ENCODE results near the gene DGKD. TPM values are rescaled to one million over a fixed set of nuclear protein-coding genes. Genes with fewer than 3 reads are reported as not detected.

Gene DGKD
- total and polyA plus RNA-seq, 7 donors, result 59.4 to 365 (median 173) TPM

DNA sequence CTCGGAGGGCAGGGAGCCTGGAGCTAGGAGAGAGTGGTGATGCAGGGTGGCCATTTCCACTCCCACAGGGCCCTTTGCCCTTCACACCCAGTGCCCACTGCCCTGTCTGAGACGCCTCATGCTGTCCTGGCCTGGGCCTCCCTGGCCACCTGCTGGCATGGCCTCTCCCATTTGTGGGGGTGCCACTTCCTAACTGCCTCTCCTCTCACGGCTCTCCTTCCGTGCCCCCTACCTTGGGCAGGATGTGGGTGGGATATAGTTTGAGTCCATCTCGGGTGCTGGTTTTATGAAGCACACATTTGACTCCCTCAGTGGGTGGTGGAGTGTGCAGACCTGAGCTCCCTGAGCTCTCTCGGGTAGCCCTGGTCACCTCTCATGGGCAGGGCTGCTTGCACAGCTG is 46.0 kb downstream of the DGKD start:
- ATAC-seq, result no peak
- no peaks in the 10 kb centered on the region for H3K27me3 ChIP-seq (ENCODE audit: insufficient read depth in 3 of 3, low read length in 2 of 3)
- H3K4me1 ChIP-seq, result no peaks in the 10 kb centered on the region
- H3K36me3 ChIP-seq (ENCODE audit: insufficient read depth in 1 of 2, low read depth in 1 of 2), result peaks cover 0 to 9% of the 10 kb centered on the region in 2 donors
- no peak overlapping the region for H3K4me3 ChIP-seq
- intact Hi-C loops (cut with DNase I), result no loop called here
- no peak overlapping the region for H3K27ac ChIP-seq
- 81 to 89% (median 85%) methylated on average over 6 of the region's 6 CpGs for WGBS, 3 donors
- no peaks in the 10 kb centered on the region for H3K9me3 ChIP-seq
- TF ChIP-seq, protein P1, sequence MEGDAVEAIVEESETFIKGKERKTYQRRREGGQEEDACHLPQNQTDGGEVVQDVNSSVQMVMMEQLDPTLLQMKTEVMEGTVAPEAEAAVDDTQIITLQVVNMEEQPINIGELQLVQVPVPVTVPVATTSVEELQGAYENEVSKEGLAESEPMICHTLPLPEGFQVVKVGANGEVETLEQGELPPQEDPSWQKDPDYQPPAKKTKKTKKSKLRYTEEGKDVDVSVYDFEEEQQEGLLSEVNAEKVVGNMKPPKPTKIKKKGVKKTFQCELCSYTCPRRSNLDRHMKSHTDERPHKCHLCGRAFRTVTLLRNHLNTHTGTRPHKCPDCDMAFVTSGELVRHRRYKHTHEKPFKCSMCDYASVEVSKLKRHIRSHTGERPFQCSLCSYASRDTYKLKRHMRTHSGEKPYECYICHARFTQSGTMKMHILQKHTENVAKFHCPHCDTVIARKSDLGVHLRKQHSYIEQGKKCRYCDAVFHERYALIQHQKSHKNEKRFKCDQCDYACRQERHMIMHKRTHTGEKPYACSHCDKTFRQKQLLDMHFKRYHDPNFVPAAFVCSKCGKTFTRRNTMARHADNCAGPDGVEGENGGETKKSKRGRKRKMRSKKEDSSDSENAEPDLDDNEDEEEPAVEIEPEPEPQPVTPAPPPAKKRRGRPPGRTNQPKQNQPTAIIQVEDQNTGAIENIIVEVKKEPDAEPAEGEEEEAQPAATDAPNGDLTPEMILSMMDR (IDR thresholded peaks at IDR 0.05), result no peak
- no peak for DNase-seq

DNA sequence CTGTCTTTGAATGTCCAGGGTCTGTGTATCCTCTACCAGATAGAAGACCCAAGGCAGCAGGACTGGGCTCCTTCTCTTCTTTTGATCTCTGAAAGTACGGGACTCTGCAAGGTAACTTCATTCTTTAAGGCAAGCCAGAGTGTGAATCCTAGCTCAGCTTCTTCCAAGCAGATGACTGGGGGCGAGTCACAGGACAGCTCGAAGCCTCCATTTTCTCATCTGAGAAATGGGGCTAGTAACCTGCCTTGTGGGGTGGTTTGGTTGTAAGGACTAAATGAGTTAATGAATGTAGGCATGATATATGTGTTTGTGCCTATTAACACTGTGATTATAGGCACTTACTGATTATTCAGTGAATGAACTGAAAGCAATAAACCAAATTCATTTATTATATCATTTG is 46.7 kb downstream of the DGKD start:
- H3K9me3 ChIP-seq, result no peaks in the 10 kb centered on the region
- H3K4me3 ChIP-seq, result no peak overlapping the region
- ATAC-seq, result no peak
- TF ChIP-seq, protein P1 (IDR thresholded peaks at IDR 0.05), result no peak
- peaks cover 4% of the 10 kb centered on the region for H3K4me1 ChIP-seq
- no peak overlapping the region for H3K27ac ChIP-seq
- H3K27me3 ChIP-seq (ENCODE audit: insufficient read depth in 3 of 3, low read length in 2 of 3), result no peaks in the 10 kb centered on the region
- DNase-seq, result no peak
- WGBS, 3 donors, result 96% methylated on average over 3 of the region's 3 CpGs
- intact Hi-C loops (cut with DNase I), result no loop called here
- H3K36me3 ChIP-seq (ENCODE audit: insufficient read depth in 1 of 2, low read depth in 1 of 2), result peaks cover 0 to 9% of the 10 kb centered on the region in 2 donors

DNA sequence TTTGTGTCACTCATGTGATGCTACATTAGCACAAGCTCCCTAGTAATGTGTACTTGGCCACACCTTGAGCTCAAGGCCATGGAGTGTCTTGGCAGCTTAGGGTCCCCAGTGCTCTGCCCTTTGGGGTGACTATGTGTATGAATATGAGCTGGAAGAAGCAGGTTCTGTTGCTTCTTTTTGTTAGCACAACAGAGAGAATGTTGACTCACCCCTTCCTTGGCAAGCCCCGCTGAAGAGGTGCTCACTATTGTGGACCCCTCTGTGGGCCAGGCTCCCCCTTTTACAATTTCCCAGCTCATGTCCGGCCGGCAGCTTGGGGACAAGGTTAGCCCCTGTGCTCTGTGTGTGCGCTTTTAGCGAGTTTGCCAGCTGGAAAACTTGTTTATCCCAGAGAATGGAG is 48.1 kb downstream of the DGKD start:
- no peak for DNase-seq
- no peak overlapping the region for H3K27ac ChIP-seq
- intact Hi-C loops (cut with DNase I), result no loop called here
- H3K36me3 ChIP-seq (ENCODE audit: insufficient read depth in 1 of 2, low read depth in 1 of 2), result peaks cover 0 to 9% of the 10 kb centered on the region in 2 donors
- H3K4me1 ChIP-seq, result peaks cover 4% of the 10 kb centered on the region
- TF ChIP-seq, protein P1 (IDR thresholded peaks at IDR 0.05), result no peak
- ATAC-seq, result no peak
- H3K27me3 ChIP-seq (ENCODE audit: insufficient read depth in 3 of 3, low read length in 2 of 3), result no peaks in the 10 kb centered on the region
- no peaks in the 10 kb centered on the region for H3K9me3 ChIP-seq
- H3K4me3 ChIP-seq, result no peak overlapping the region
- 78 to 85% (median 83%) methylated on average over 5 of the region's 5 CpGs for WGBS, 3 donors

DNA sequence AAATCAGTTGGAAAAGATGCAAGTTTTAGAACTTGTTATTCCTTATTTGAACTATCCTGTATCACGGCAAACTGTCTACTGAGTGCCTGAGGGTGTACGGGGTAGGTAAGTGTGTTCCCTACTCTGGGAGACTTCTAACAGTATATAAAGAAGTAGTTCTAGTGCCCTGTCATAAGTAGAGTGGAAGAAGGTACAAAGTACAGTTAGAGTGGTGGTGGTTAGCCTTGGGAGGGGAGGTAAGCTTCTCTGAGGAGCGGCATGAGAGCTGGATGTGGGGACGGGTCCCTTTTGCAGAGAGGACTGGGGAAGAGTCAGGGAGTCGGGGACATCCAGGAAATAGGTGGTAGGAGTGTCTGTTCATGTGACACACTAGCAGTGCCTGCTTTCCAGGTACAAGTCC is 48.5 kb downstream of the DGKD start:
- no peak overlapping the region for H3K4me3 ChIP-seq
- TF ChIP-seq, protein P1 (IDR thresholded peaks at IDR 0.05), result no peak
- no peaks in the 10 kb centered on the region for H3K9me3 ChIP-seq
- intact Hi-C loops (cut with DNase I), result no loop called here
- H3K27ac ChIP-seq, result no peak overlapping the region
- ATAC-seq, result no peak
- H3K27me3 ChIP-seq (ENCODE audit: insufficient read depth in 3 of 3, low read length in 2 of 3), result no peaks in the 10 kb centered on the region
- peaks cover 4% of the 10 kb centered on the region for H3K4me1 ChIP-seq
- peaks cover 0 to 9% of the 10 kb centered on the region in 2 donors for H3K36me3 ChIP-seq (ENCODE audit: insufficient read depth in 1 of 2, low read depth in 1 of 2)
- DNase-seq, result no peak
- WGBS, 3 donors, result 90 to 92% (median 90%) methylated on average over 5 of the region's 5 CpGs

DNA sequence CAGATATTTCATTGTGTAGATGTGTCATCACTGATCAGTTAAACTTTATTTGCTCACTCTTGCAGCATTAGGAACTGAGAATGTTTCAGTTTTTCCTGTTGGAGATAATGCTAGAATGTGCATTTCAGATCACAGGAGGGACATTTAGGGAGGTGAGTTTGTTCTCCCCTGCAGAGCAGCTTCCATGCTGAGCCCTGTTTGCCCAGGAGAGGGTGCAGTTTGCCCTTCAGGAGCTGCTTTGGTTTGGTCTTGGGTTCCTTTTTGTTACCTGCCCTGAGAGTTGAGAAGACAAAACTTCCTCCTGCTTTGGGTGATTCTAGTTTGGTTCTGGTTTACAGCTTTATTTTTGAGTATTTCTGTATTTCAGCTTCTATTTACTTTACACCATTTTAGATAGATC is 49.9 kb downstream of the DGKD start:
- DNase-seq, result no peak
- Histone ChIP-seq H3K4me3 (no peak overlapping the region), H3K36me3 (ENCODE audit: insufficient read depth in 1 of 2, low read depth in 1 of 2) (peaks cover 0 to 2% of the 10 kb centered on the region in 2 donors), H3K27me3 (ENCODE audit: insufficient read depth in 3 of 3, low read length in 2 of 3) (no peaks in the 10 kb centered on the region), H3K27ac (no peak overlapping the region), H3K9me3 (no peaks in the 10 kb centered on the region), H3K4me1 (peaks cover 9% of the 10 kb centered on the region)
- TF ChIP-seq, protein P1 (IDR thresholded peaks at IDR 0.05), result peak; percentile 69
- ATAC-seq, result peak; percentile 79 to 88 (median 82)
- intact Hi-C loops (cut with DNase I), result loop anchor here (2.0 kb wide), 1 partner anchor 39 kb away; no protein-coding TSS in a partner anchor
